ENCODE measurements around the gene TSNAXIP1. TPM values are rescaled to one million over a fixed set of nuclear protein-coding genes. Genes with fewer than 3 reads are reported as not detected.
A peak's percentile ranks its signal among the peaks of the same experiment; 100 is the strongest.

The TSNAXIP1 gene
- total RNA-seq, 1 donor from 2014 or later = 0.52 TPM

DNA sequence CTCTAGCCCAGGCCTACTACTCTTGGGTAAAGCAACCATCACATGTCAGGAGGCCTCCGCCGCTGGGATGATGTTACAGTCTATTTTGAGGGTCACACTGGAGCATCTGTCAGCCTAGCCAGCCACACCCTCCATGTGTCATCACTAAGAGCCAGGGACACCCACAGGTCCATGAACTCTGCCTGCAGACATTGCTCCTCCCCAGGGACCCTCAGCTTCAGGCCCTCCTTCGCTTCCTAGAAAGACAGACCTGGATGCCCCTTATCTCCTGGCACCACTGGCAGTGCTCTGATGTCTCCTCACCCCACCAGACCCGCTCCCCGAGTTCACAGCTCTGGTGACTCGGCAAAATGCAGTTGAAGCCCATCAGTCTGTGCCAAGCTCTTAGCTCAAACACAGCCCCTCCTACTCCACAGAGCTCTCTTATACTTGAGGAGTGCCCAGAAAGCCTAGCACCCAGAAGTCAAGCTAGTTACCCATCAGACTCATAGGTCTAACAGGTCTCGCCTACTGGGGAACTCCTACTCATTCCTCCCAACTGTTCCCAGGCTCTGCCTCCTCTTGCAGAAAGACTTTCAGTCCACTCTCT, 6.3 kb upstream of the TSNAXIP1 start:
- peaks cover 53% of the 10 kb centered on the region for H3K4me1 Mint-ChIP-seq (ENCODE audit: low read depth)
- peaks cover 64% of the 10 kb centered on the region for H3K36me3 Mint-ChIP-seq (ENCODE audit: low read depth)
- no peak overlapping the region for H3K4me3 Mint-ChIP-seq
- peak overlapping the region; percentile 62 for H3K27ac Mint-ChIP-seq
- no peaks in the 10 kb centered on the region for H3K27me3 Mint-ChIP-seq (ENCODE audit: insufficient read depth)
- DNase-seq (ENCODE audit: low spot score) = no peak
- intact Hi-C loops (cut with micrococcal nuclease) = loop anchor here (10.0 kb wide), 1 partner anchor 276 kb away; the partner anchor contains the start of gene RIPOR1
- H3K9me3 Mint-ChIP-seq = no peaks in the 10 kb centered on the region

DNA sequence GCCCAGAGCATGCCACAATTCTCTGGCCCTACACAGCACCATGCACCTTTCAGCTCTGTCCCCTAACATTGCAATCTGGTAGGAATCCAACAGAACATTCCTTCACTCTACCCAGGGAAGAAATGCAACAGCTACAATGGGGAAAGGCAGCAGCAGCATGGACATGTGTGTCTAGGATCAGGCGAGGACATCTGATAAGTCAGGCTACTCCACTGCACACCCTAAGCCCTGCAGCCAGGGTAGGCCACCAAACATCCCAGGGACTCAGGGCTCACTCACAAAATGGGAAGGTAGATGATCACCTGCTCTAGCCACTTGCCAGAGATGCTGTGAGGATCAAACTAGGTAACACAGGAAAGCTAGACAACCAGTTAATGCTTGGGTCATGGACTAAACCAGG, 5.4 kb upstream of the TSNAXIP1 start:
- intact Hi-C loops (cut with micrococcal nuclease) = loop anchor here (10.0 kb wide), 1 partner anchor 276 kb away; the partner anchor contains the start of gene RIPOR1
- DNase-seq (ENCODE audit: low spot score) = no peak

DNA sequence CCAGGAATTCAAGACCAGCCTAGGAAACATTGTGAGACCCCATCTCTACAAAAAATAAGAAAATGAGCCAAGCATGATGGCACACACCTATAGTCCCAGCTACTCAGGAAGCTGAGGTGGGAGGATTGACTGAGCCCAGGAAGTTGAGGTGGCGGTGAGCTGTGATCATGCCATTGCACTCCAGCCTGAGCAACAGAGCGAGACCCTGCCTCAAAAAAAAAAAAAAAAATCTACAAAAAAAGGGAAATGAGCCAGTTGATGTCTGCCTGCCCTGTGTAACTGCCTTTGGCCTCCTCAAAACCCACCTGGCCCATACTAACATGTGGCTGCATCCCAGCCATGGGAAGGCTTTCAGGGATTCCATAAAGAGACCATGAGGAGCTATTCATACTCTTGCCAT, 4.8 kb upstream of the TSNAXIP1 start:
- peak; percentile 31 for DNase-seq (ENCODE audit: low spot score)
- Mint-ChIP-seq H3K36me3 (ENCODE audit: low read depth) (peaks cover 57% of the 10 kb centered on the region), H3K27ac (peak overlapping the region; percentile 63), H3K4me3 (peak overlapping the region; percentile 37), H3K9me3 (no peaks in the 10 kb centered on the region), H3K4me1 (ENCODE audit: low read depth) (peaks cover 52% of the 10 kb centered on the region), H3K27me3 (ENCODE audit: insufficient read depth) (no peaks in the 10 kb centered on the region)
- intact Hi-C loops (cut with micrococcal nuclease) = loop anchor here (10.0 kb wide), 1 partner anchor 277 kb away; the partner anchor contains the start of gene RIPOR1

More for the DNA sequence above, 5.4 kb upstream of the TSNAXIP1 start:
- peaks cover 64% of the 10 kb centered on the region for H3K36me3 Mint-ChIP-seq (ENCODE audit: low read depth)
- H3K27ac Mint-ChIP-seq = peak overlapping the region; percentile 63
- no peaks in the 10 kb centered on the region for H3K27me3 Mint-ChIP-seq (ENCODE audit: insufficient read depth)
- peak overlapping the region; percentile 37 for H3K4me3 Mint-ChIP-seq
- peaks cover 57% of the 10 kb centered on the region for H3K4me1 Mint-ChIP-seq (ENCODE audit: low read depth)
- no peaks in the 10 kb centered on the region for H3K9me3 Mint-ChIP-seq

DNA sequence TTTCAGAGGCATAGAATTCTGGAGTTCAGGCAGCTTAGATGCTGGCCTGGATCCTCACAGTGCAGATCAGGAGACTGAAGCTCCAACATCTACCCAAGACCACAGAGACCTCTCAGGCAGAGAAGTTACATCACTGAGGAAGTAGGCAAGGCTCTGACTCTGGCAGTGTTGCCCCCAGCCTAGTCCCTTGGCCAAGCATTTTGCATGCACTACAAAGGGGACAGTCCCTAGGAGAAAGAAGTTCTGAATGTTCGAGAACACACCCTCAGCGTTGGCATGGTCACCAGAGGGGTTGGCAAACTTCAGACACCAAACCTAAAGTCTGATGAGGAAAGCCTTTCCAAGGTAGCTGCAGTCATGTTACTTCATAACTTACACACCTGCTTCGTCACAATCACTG, 2.8 kb upstream of the TSNAXIP1 start:
- no peaks in the 10 kb centered on the region for H3K9me3 Mint-ChIP-seq
- peaks cover 51% of the 10 kb centered on the region for H3K4me1 Mint-ChIP-seq (ENCODE audit: low read depth)
- peaks cover 46% of the 10 kb centered on the region for H3K36me3 Mint-ChIP-seq (ENCODE audit: low read depth)
- no peaks in the 10 kb centered on the region for H3K27me3 Mint-ChIP-seq (ENCODE audit: insufficient read depth)
- intact Hi-C loops (cut with micrococcal nuclease) = loop anchor here (10.0 kb wide), 1 partner anchor 279 kb away; the partner anchor contains the start of gene RIPOR1
- H3K4me3 Mint-ChIP-seq = peak overlapping the region; percentile 66
- H3K27ac Mint-ChIP-seq = peak overlapping the region; percentile 52
- no peak for DNase-seq (ENCODE audit: low spot score)

DNA sequence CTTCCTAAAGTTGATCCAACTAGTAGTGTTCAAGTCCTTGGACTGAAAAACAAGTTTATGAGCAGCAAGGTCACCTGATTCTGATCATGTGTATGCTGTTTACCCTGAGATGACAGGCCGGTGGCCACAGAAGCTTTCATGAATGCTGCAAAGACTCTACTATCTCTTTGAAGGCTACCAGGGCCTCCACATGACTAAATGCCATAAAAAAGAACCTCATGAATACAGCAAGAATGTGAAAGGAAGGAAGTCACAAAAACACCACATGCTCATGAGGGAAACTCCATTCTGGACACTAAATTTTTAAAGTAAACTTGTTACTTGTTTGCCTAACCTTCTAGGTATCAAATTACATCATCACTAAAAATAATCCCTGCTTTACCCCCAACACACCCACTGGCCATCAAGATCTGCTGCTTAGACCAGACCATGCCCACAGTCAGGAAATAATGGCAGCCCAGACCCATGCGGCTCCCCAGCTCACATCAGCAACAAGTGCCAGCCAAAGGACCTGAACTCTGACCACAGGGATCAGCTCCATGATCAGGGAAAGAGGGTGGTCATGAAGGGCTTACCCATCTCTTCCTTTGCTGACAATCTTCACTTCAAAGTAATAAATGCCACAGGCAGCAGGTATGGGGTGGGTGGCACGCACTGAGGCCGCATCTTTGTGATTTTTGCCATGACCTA, 1.7 kb upstream of the TSNAXIP1 start:
- Mint-ChIP-seq H3K4me1 (ENCODE audit: low read depth) (peaks cover 51% of the 10 kb centered on the region), H3K4me3 (peak overlapping the region; percentile 90), H3K27me3 (ENCODE audit: insufficient read depth) (no peaks in the 10 kb centered on the region), H3K27ac (peak overlapping the region; percentile 80), H3K9me3 (no peaks in the 10 kb centered on the region), H3K36me3 (ENCODE audit: low read depth) (peaks cover 41% of the 10 kb centered on the region)
- intact Hi-C loops (cut with micrococcal nuclease) = loop anchor here (10.0 kb wide), 1 partner anchor 280 kb away; the partner anchor contains the start of gene RIPOR1
- no peak for DNase-seq (ENCODE audit: low spot score)

DNA sequence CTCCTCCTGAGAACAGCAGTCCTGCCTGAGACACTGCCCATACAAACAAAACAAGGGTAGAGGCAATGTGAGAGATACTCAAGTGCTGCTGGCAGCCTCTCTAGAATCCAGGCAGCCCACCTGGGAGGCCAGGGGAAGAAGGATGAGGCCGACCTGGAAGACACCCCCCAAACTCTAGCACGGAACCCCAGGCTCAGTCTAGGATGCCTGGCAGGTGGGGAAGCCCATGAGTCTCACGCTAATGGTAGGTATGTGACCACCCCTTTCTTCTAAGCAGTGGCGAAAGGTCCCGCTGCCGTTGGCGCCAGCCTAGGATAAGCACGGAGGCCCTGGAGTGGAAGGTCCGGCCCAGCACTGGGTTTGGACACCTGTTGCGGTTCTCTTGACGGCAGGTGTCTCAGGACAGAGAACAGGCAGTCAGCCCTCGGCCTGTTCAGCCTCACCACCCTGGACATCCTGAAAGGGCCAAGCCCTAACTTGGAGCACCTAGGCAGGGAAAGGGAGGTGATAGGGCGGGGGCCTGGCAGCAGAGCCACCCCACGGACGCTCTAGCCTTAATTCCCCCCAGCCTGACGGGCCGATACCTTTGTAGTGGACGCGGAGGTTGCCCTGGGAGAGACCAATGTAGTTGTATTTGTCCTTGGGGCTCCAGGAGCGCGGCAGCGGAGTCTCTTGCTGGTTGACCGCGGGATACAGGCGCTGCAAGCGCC, 816 bp upstream of the TSNAXIP1 start:
- H3K27ac Mint-ChIP-seq = peak overlapping the region; percentile 80
- H3K4me1 Mint-ChIP-seq (ENCODE audit: low read depth) = peaks cover 42% of the 10 kb centered on the region
- H3K36me3 Mint-ChIP-seq (ENCODE audit: low read depth) = peaks cover 33% of the 10 kb centered on the region
- no peak for DNase-seq (ENCODE audit: low spot score)
- H3K4me3 Mint-ChIP-seq = peak overlapping the region; percentile 90
- intact Hi-C loops (cut with micrococcal nuclease) = loop anchor here (1.0 to 10.0 kb wide), 13 partner anchors 36 to 580 kb away; partner anchors contain the start of genes ACD, ATP6V0D1, CTCF and EDC4
- H3K9me3 Mint-ChIP-seq = no peaks in the 10 kb centered on the region
- no peaks in the 10 kb centered on the region for H3K27me3 Mint-ChIP-seq (ENCODE audit: insufficient read depth)

DNA sequence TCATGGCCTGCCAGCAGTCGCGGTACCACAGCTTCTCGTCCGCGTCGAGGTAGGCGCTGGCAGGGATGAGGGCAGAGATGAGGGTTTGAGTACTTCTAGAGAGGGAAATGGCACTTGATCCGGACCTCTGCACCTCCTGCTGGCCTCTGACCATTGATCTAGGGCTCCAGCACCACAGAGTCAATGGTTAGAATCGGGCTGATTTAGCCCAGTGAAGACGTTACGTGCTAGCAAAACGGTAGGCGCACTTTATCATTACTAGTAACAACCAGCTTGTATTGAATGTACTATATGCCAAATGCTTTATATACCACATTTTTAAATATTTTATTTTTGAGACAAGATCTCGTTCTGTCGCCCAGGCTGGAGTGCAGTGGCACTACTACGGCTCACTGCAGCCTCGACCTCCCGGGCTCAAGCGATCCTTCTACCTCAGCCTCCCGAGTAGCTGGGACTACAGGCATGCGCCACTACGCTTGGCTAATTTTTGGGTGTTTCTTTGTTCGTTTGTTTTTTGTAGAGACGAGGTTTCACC, 526 bp downstream of the TSNAXIP1 start:
- Mint-ChIP-seq H3K4me1 (ENCODE audit: low read depth) (peaks cover 28% of the 10 kb centered on the region), H3K36me3 (ENCODE audit: low read depth) (peaks cover 21% of the 10 kb centered on the region), H3K4me3 (peak overlapping the region; percentile 90), H3K27me3 (ENCODE audit: insufficient read depth) (peaks cover 6% of the 10 kb centered on the region), H3K9me3 (no peaks in the 10 kb centered on the region), H3K27ac (peak overlapping the region; percentile 86)
- DNase-seq (ENCODE audit: low spot score) = no peak
- intact Hi-C loops (cut with micrococcal nuclease) = loop anchor here (1.0 to 10.0 kb wide), 4 partner anchors 9 to 282 kb away; partner anchors contain the start of genes EDC4, RIPOR1 and SLC12A4

DNA sequence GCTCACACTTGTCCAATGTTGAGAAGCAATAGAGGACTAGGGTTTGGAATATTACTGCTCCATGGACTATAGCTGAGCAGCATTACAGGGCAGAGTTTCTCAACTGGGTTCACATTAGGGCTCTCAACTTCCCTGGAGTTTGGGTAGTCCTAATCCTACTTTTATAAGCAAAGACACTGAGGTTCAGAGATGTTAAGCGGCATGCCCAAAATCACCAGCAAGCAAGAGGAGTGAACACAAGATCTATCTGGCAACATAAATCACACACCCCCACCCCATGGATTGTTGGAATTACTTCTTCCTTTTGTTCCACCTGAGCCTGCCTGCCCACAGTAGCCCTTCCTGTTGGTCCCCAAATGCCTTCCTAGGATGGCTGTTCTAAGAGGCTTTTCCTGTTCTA, 5.2 kb downstream of the TSNAXIP1 start:
- intact Hi-C loops (cut with micrococcal nuclease) = no loop called here
- Mint-ChIP-seq H3K4me1 (ENCODE audit: low read depth) (peaks cover 8% of the 10 kb centered on the region), H3K27me3 (ENCODE audit: insufficient read depth) (peaks cover 9% of the 10 kb centered on the region), H3K4me3 (no peak overlapping the region), H3K9me3 (no peaks in the 10 kb centered on the region), H3K36me3 (ENCODE audit: low read depth) (no peaks in the 10 kb centered on the region), H3K27ac (no peak overlapping the region)
- DNase-seq (ENCODE audit: low spot score) = no peak

DNA sequence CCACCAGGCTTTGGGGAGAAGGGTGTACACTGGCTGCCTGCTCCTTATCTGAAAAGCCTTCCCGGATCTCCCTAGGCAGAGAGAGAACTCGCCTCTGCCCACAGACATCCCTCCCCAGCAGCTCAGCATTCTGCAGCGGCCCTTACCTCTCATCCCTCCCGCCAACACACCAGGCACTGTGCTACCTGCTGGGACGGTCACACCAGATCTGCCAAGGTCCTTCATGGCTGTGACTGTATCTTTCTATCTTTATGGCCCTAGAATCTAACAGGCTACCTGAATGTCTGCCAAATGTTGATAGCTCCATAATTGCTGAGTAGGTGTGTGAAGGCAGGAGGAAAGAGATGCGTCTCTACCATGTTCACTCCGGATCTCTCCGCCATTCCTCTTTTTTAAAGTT, 7.9 kb downstream of the TSNAXIP1 start:
- intact Hi-C loops (cut with micrococcal nuclease) = no loop called here
- DNase-seq (ENCODE audit: low spot score) = no peak
- Mint-ChIP-seq H3K36me3 (ENCODE audit: low read depth) (no peaks in the 10 kb centered on the region), H3K4me1 (ENCODE audit: low read depth) (peaks cover 8% of the 10 kb centered on the region), H3K27me3 (ENCODE audit: insufficient read depth) (peaks cover 9% of the 10 kb centered on the region), H3K4me3 (no peak overlapping the region), H3K9me3 (no peaks in the 10 kb centered on the region), H3K27ac (no peak overlapping the region)

DNA sequence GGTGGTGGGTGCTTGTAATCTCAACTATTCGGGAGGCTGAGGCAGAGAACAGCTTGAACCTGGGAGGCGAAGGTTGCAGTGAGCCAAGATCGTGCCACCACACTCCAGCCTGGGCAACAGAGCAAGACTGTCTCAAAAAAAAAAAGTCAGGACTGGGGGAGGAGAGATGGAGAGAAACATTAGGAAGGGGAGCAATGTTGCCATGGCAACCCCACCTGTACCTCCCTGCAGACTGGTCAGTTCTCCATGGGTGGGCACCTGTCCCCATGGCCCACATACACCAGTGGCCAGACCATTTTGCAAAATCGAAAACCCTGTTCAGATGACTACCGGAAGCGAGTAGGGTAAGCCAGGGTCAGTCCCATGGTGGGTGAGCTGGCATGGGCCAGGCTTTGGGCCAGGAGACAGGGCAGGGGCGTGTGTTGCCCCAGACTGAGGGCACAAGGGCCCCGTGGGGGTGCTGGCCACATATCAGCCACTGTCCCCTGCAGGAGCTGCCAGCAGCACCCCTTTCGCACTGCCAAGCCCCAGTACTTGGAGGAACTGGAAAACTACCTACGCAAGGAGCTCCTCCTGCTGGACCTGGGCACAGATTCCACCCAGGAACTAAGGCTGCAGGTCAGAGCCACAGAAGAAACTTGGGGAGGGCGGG, 14.0 kb downstream of the TSNAXIP1 start:
- Mint-ChIP-seq H3K4me3 (no peak overlapping the region), H3K27me3 (ENCODE audit: insufficient read depth) (peaks cover 6% of the 10 kb centered on the region), H3K4me1 (ENCODE audit: low read depth) (peaks cover 8% of the 10 kb centered on the region), H3K27ac (no peak overlapping the region), H3K9me3 (no peaks in the 10 kb centered on the region), H3K36me3 (ENCODE audit: low read depth) (peaks cover 3% of the 10 kb centered on the region)
- DNase-seq (ENCODE audit: low spot score) = no peak
- intact Hi-C loops (cut with micrococcal nuclease) = no loop called here

DNA sequence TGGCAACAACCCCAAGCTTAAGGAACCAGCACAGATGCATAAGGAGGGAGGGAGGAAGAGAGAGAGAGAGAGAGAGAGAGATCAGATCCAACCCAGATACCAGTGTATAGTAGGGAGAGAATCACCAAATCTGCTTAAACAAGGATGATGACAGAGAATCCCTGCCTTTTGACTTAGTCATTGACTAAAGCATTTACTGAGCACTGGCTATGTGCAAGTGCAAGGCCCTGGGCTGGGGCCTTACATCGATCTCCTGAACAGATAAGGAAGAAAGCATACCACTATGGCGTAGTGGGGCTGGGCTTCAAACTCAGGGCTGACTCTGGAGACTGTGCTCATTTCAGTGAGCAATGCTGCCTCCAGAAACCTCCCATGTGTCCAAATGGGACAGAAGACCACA, 15.8 kb downstream of the TSNAXIP1 start:
- Mint-ChIP-seq H3K27ac (no peak overlapping the region), H3K4me3 (no peak overlapping the region), H3K36me3 (ENCODE audit: low read depth) (peaks cover 3% of the 10 kb centered on the region), H3K9me3 (no peaks in the 10 kb centered on the region), H3K4me1 (ENCODE audit: low read depth) (no peaks in the 10 kb centered on the region), H3K27me3 (ENCODE audit: insufficient read depth) (peaks cover 3% of the 10 kb centered on the region)
- DNase-seq (ENCODE audit: low spot score) = no peak
- intact Hi-C loops (cut with micrococcal nuclease) = no loop called here

DNA sequence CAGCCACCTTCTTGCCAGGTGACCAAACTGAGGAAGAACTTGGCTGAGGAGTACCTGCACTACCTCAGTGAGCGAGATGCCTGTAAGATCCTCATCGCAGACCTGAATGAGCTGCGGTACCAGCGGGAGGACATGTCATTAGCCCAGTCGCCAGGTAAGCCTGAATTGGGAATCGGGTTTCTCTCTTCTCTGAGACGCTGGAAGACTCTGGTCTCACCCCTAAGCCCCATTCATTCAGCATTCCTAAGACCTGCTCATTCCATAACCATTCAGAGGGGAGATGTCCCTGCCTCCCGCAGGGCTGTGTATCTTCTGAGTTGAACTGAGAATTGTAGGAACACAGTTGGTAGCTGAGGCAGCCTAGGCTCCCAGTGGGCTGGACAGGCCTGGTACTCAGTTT, 18.4 kb downstream of the TSNAXIP1 start:
- DNase-seq (ENCODE audit: low spot score) = no peak
- intact Hi-C loops (cut with micrococcal nuclease) = no loop called here
- H3K27me3 Mint-ChIP-seq (ENCODE audit: insufficient read depth) = peaks cover 3% of the 10 kb centered on the region
- H3K36me3 Mint-ChIP-seq (ENCODE audit: low read depth) = peaks cover 7% of the 10 kb centered on the region
- no peak overlapping the region for H3K4me3 Mint-ChIP-seq
- no peak overlapping the region for H3K27ac Mint-ChIP-seq
- no peaks in the 10 kb centered on the region for H3K4me1 Mint-ChIP-seq (ENCODE audit: low read depth)
- H3K9me3 Mint-ChIP-seq = no peaks in the 10 kb centered on the region

Measured in activated T-helper 1 cell treated with anti-CD3 and anti-CD28 coated beads, Interleukin-12 subunit alpha, Interleukin-12 subunit beta, Interleukin-2, Interleukin-4 antibody, amounts not matched to agents 30 ng/mL and 10 ng/mL and 1 ng/mL, durations not matched to agents 14 hours and 24 hours and 36 hours (primary cell).